Hepatocyte (in vitro differentiated cells): ENCODE results near the gene OGFR. TPM values are rescaled to one million over a fixed set of nuclear protein-coding genes. Genes with fewer than 3 reads are reported as not detected.

Experiments
- DNase-seq: peaks from one replicate; pipeline ENCODE4 v3.0.0-alpha.2; 2016; ENCODE audit warnings: low spot score
- H2AFZ ChIP-seq: fragments of 200-600 bp; sonication (generic); 2 replicates; pipeline ENCODE4 v1.6.0; 2016; ENCODE audit warnings: antibody characterized with exemption, mild to moderate bottlenecking
- H3K27ac ChIP-seq: fragments of 200-600 bp; sonication (generic); 2 replicates; pipeline ENCODE4 v1.5.1; 2016; ENCODE audit warnings: mild to moderate bottlenecking
- H3K27me3 ChIP-seq: fragments of 200-600 bp; sonication (generic); 2 replicates; pipeline ENCODE4 v1.6.1; 2016
- H3K36me3 ChIP-seq: fragments of 200-600 bp; sonication (generic); replicated peaks from 2 replicates; pipeline ENCODE4 v1.5.1; 2016; ENCODE audit warnings: low read depth; ENCODE audit not compliant: insufficient read depth
- H3K4me1 ChIP-seq: fragments of 200-600 bp; sonication (generic); 2 replicates; pipeline ENCODE4 v1.5.1; 2016; ENCODE audit warnings: mild to moderate bottlenecking, moderate library complexity; ENCODE audit not compliant: insufficient read depth
- H3K4me2 ChIP-seq: fragments of 200-600 bp; sonication (generic); 2 replicates; pipeline ENCODE4 v1.6.0; 2016
- H3K4me3 ChIP-seq: fragments of 200-600 bp; sonication (generic); 2 replicates; pipeline ENCODE4 v1.5.1; 2016; ENCODE audit warnings: mild to moderate bottlenecking
- H3K79me2 ChIP-seq: fragments of 200-600 bp; sonication (generic); 2 replicates; pipeline ENCODE4 v1.6.0; 2017; ENCODE audit warnings: mild to moderate bottlenecking
- H3K9me2 ChIP-seq: fragments of 200-600 bp; sonication (generic); replicated peaks from 2 replicates; pipeline ENCODE4 v1.6.0; 2017; ENCODE audit warnings: mild to moderate bottlenecking; ENCODE audit not compliant: insufficient read depth
- H3K9me3 ChIP-seq: fragments of 200-600 bp; sonication (generic); 2 replicates; pipeline ENCODE4 v1.5.1; 2016; ENCODE audit warnings: low read depth, mild to moderate bottlenecking
- H4K20me1 ChIP-seq: fragments of 200-600 bp; sonication (generic); 2 replicates; pipeline ENCODE4 v1.6.0; 2016; ENCODE audit warnings: mild to moderate bottlenecking; ENCODE audit not compliant: insufficient read depth, poor library complexity, severe bottlenecking
- EZH2 ChIP-seq: fragments of 200-600 bp; sonication (generic); IDR thresholded peaks from 2 replicates; pipeline ENCODE4 v1.6.1; 2016; ENCODE audit warnings: antibody characterized with exemption, mild to moderate bottlenecking, borderline replicate concordance
- EZH2phosphoT487 ChIP-seq: fragments of 200-600 bp; sonication (generic); IDR thresholded peaks from one replicate; pipeline ENCODE4 v1.6.1; 2018; ENCODE audit warnings: antibody characterized with exemption, mild to moderate bottlenecking, low read depth, moderate library complexity; ENCODE audit not compliant: unreplicated experiment, severe bottlenecking
- WGBS: methylation state at CpG from one replicate; pipeline ENCODE4 v1.1.6; 2016; ENCODE audit warnings: low lambda C conversion rate; ENCODE audit errors: missing lambda C conversion rate; 5-methylcytosine and 5-hydroxymethylcytosine counted together
- polyA plus RNA-seq: library from polyadenylated mRNA; unstranded; fragments of >200 nt; fragmentation: Nextera tagmentation; extraction: Ambion mirVana; gene quantifications from 2 replicates; pipeline ENCODE4 v1.2.1, GENCODE V29; 2016
- total RNA-seq: library from RNA; depleted of rRNA; stranded (reverse); fragments of >200 nt; gene quantifications from 2 replicates; pipeline ENCODE4 v1.2.3, GENCODE V29; 2014
- TF ChIP-seq, protein P1 (sequence below): fragments of 200-600 bp; sonication (generic); IDR thresholded peaks from 2 replicates; pipeline ENCODE4 v1.5.1; 2016; ENCODE audit warnings: antibody characterized with exemption, mild to moderate bottlenecking; ENCODE audit not compliant: poor library complexity

OGFR gene
- total and polyA plus RNA-seq, 2 experiments from 2014 or later = 47.6 to 80.8 TPM

DNA sequence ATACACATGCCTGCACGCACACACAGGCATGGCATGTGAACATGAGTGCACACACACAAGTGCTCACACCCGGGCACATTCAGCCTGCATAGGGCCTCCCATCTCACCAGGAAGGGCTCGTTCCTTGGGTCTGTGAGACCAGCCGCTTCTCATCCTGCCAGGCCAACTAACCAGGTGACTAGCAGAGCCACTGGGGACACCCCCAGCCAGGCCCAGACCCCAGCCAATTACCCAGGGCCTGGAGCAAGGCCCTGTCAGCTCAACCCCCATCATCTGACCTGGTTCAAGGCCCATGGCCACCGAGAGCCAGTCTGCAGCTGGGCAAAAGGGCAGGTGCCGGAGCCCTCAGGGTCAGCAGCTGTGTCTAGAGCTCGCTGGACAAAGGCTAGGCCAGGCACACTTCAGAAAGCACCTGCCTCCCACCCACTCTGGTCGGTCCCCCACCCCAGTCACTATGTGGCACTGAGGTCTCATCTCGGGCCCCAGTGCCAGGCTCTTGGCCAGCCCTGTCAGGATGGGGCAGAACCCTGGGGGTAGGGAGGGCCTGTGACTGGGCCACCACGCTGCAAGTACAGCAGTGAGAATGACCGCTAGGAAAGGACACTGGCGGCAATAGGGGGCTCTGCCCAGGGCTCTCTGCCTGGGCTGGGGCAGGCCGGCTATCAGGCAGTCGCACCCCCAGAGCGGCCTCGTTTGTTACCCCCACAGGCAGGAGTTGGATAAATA, 35.1 kb upstream of the OGFR start:
- DNase-seq = no peak
- no peaks in the 10 kb centered on the region for H3K36me3 ChIP-seq
- H3K27me3 ChIP-seq = no peaks in the 10 kb centered on the region
- TF ChIP-seq EZH2 (no peak), EZH2phosphoT487 (no peak)
- TF ChIP-seq, protein P1, sequence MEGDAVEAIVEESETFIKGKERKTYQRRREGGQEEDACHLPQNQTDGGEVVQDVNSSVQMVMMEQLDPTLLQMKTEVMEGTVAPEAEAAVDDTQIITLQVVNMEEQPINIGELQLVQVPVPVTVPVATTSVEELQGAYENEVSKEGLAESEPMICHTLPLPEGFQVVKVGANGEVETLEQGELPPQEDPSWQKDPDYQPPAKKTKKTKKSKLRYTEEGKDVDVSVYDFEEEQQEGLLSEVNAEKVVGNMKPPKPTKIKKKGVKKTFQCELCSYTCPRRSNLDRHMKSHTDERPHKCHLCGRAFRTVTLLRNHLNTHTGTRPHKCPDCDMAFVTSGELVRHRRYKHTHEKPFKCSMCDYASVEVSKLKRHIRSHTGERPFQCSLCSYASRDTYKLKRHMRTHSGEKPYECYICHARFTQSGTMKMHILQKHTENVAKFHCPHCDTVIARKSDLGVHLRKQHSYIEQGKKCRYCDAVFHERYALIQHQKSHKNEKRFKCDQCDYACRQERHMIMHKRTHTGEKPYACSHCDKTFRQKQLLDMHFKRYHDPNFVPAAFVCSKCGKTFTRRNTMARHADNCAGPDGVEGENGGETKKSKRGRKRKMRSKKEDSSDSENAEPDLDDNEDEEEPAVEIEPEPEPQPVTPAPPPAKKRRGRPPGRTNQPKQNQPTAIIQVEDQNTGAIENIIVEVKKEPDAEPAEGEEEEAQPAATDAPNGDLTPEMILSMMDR = no peak
- no peak overlapping the region for H2AFZ ChIP-seq
- 94% methylated on average over 16 of the region's 16 CpGs for WGBS
- H3K4me2 ChIP-seq = no peak overlapping the region
- H4K20me1 ChIP-seq = no peaks in the 10 kb centered on the region
- H3K27ac ChIP-seq = no peak overlapping the region
- H3K79me2 ChIP-seq = no peaks in the 10 kb centered on the region
- H3K9me3 ChIP-seq = no peaks in the 10 kb centered on the region
- H3K4me1 ChIP-seq = peaks cover 17% of the 10 kb centered on the region
- no peak overlapping the region for H3K4me3 ChIP-seq
- H3K9me2 ChIP-seq = no peaks in the 10 kb centered on the region

DNA sequence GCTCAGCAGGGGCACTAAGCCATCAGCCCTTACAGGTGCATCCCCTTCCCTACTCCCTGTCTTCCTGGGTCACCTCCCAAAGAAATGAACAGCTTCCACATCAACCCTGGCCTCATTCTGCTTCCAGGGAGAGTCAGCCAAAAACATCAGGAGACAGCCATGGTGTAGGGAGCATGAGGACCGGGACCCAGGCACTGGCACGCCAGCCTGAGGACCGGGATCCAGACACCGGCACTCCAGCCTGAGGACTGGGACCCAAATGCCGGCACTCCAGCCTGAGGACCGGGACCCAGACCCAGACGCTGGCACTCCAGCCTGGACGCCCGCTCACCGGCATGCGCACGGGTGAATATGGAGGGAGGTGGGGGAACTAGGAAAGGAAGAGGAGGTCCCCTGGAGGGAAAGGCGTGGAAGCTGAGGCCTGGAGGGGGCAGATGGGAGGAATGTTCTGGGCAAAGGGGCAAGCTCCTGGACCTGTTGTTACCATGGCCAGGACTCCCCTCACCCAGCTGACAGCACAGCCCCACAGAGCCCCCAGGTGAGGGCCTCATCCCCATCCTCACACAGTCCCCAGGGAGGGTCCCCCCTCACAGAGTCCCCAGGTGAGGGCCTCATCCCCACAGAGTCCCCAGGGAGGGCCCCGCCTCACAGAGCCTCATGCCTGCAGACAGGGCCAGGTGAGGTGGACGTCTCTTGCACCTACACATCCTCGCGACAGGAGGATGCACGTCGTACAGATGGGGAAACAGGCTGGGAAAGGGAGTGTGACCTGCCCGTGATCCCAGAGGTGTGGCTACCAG, 34.3 kb upstream of the OGFR start:
- H3K36me3 ChIP-seq = no peaks in the 10 kb centered on the region
- WGBS = 96% methylated on average over 19 of the region's 20 CpGs

DNA sequence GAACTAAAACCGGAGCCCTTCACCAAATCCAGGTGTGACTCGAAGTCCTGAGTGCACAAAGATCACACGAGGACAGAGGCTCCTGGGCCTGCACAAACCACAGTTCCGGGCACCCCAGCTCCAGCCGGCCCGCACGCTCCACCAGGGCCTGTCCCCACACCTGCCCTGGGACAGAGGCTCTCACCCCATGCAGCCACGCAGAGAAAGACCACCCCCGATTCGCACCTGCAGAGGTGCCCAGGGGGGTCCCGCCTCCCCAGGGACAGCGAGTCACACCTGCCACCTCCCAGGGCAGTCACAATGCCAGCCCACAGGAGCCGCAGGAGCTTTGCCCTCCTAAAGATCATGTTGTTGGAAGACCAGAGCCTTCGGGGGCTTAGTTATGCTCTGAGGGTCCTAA, 33.7 kb upstream of the OGFR start:
- 94% methylated on average over 14 of the region's 14 CpGs for WGBS
- Histone ChIP-seq H3K4me1 (peaks cover 17% of the 10 kb centered on the region), H3K27ac (no peak overlapping the region), H3K36me3 (no peaks in the 10 kb centered on the region), H3K4me2 (no peak overlapping the region), H3K79me2 (no peaks in the 10 kb centered on the region), H3K27me3 (no peaks in the 10 kb centered on the region), H3K9me2 (no peaks in the 10 kb centered on the region), H3K4me3 (no peak overlapping the region), H2AFZ (no peak overlapping the region), H4K20me1 (no peaks in the 10 kb centered on the region), H3K9me3 (no peaks in the 10 kb centered on the region)
- TF ChIP-seq, protein P1 = no peak
- TF ChIP-seq EZH2 = no peak
- no peak for TF ChIP-seq EZH2phosphoT487
- DNase-seq = no peak

More for the DNA sequence above, 34.3 kb upstream of the OGFR start:
- Histone ChIP-seq H3K27me3 (no peaks in the 10 kb centered on the region), H3K4me3 (no peak overlapping the region), H3K9me2 (no peaks in the 10 kb centered on the region), H3K4me2 (no peak overlapping the region), H3K79me2 (no peaks in the 10 kb centered on the region), H2AFZ (no peak overlapping the region), H4K20me1 (no peaks in the 10 kb centered on the region), H3K4me1 (peaks cover 17% of the 10 kb centered on the region), H3K9me3 (no peaks in the 10 kb centered on the region), H3K27ac (no peak overlapping the region)
- TF ChIP-seq, protein P1 = no peak
- no peak for DNase-seq
